PFSK-1 (cell line): ENCODE results near the gene FMO2.

Source experiments
- POLR2AphosphoS5 ChIP-seq: IDR thresholded peaks from 2 replicates; pipeline ENCODE4 v1.6.1; 2012; ENCODE audit warnings: low read depth, mild to moderate bottlenecking, control low read depth, low read length, moderate library complexity
- SIN3A ChIP-seq: IDR thresholded peaks from 2 replicates; pipeline ENCODE4 v1.6.1; 2012; ENCODE audit warnings: mild to moderate bottlenecking, low read length, moderate library complexity, borderline replicate concordance; ENCODE audit not compliant: insufficient read depth
- TAF1 ChIP-seq: IDR thresholded peaks from 2 replicates; pipeline ENCODE4 v1.6.1; 2012; ENCODE audit warnings: low read length, control low read depth, borderline replicate concordance; ENCODE audit not compliant: insufficient read depth
- TF ChIP-seq, protein P1 (sequence below), 2 experiments: IDR thresholded peaks; 2 replicates each; pipeline versions ENCODE4 v1.6.1 to v1.8.0; 2011 to 2012; ENCODE audit warnings: low read depth in 2 of 2, low read length in 2 of 2, control low read depth in 1 of 2, inconsistent platforms in 1 of 2, mild to moderate bottlenecking in 1 of 2, moderate library complexity in 1 of 2; ENCODE audit not compliant: insufficient read depth in 1 of 2

GRCh38 chr1:171207377-171207776 is 22.3 kb downstream of the FMO2 start:
- TF ChIP-seq TAF1 (no peak), POLR2AphosphoS5 (no peak), SIN3A (no peak)
- TF ChIP-seq, protein P1, sequence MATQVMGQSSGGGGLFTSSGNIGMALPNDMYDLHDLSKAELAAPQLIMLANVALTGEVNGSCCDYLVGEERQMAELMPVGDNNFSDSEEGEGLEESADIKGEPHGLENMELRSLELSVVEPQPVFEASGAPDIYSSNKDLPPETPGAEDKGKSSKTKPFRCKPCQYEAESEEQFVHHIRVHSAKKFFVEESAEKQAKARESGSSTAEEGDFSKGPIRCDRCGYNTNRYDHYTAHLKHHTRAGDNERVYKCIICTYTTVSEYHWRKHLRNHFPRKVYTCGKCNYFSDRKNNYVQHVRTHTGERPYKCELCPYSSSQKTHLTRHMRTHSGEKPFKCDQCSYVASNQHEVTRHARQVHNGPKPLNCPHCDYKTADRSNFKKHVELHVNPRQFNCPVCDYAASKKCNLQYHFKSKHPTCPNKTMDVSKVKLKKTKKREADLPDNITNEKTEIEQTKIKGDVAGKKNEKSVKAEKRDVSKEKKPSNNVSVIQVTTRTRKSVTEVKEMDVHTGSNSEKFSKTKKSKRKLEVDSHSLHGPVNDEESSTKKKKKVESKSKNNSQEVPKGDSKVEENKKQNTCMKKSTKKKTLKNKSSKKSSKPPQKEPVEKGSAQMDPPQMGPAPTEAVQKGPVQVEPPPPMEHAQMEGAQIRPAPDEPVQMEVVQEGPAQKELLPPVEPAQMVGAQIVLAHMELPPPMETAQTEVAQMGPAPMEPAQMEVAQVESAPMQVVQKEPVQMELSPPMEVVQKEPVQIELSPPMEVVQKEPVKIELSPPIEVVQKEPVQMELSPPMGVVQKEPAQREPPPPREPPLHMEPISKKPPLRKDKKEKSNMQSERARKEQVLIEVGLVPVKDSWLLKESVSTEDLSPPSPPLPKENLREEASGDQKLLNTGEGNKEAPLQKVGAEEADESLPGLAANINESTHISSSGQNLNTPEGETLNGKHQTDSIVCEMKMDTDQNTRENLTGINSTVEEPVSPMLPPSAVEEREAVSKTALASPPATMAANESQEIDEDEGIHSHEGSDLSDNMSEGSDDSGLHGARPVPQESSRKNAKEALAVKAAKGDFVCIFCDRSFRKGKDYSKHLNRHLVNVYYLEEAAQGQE (IDR thresholded peaks at IDR 0.05; ENCODE audit: insufficient read depth in 1 of 2, low read depth in 2 of 2, low read length in 2 of 2): no peak
